K562 (cell line): ENCODE results near the gene RPUSD2. TPM values are rescaled to one million over a fixed set of nuclear protein-coding genes. Genes with fewer than 3 reads are reported as not detected.

Source experiments
- ATF1 ChIP-seq, 2 experiments: fragments of 450-650 bp in 1 of 2; IDR thresholded peaks; 2 replicates each; pipeline ENCODE4 v1.6.1; 2016; ENCODE audit warnings: missing compliant biosample characterization in 1 of 2, missing genetic modification characterization in 1 of 2
- BACH1 ChIP-seq: fragments of 200-800 bp; sonication (Bioruptor generic); IDR thresholded peaks from 2 replicates; pipeline ENCODE4 v1.6.1; 2016; ENCODE audit warnings: missing genetic modification characterization, missing compliant biosample characterization
- BRD4 ChIP-seq: fragments of 200-600 bp; sonication (generic); IDR thresholded peaks from 2 replicates; pipeline ENCODE4 v1.6.1; 2017; ENCODE audit warnings: inconsistent platforms
- GMEB1 ChIP-seq: fragments of 250-450 bp; sonication (Bioruptor Pico); IDR thresholded peaks from 2 replicates; pipeline ENCODE4 v1.4.0; 2020; ENCODE audit warnings: mild to moderate bottlenecking
- JUND ChIP-seq, 2 experiments: IDR thresholded peaks; 2 replicates in 1 of 2; 3 replicates in 1 of 2; pipeline ENCODE4 v1.6.1; 2011; ENCODE audit warnings: borderline replicate concordance in 2 of 2, low read depth in 2 of 2, low read length in 2 of 2, improper control_type of control experiment in 1 of 2, missing biosample characterization in 1 of 2, missing genetic modification characterization in 1 of 2, missing genetic modification reagents in 1 of 2
- MLLT1 ChIP-seq, 2 experiments: fragments of 450-650 bp; IDR thresholded peaks; 2 replicates each; pipeline ENCODE4 v1.6.1; 2016
- MTA3 ChIP-seq: fragments of 450-650 bp; formaldehyde crosslinking; IDR thresholded peaks from 2 replicates; pipeline ENCODE4 v1.6.1; 2017; ENCODE audit warnings: mild to moderate bottlenecking, borderline replicate concordance
- NCOA4 ChIP-seq: fragments of 450-650 bp; IDR thresholded peaks from 2 replicates; pipeline ENCODE4 v1.6.1; 2018; ENCODE audit warnings: mild to moderate bottlenecking; ENCODE audit not compliant: partially characterized antibody
- POLR3A ChIP-seq: IDR thresholded peaks from 2 replicates; pipeline ENCODE4 v1.6.1; 2011; ENCODE audit warnings: borderline replicate concordance, mild to moderate bottlenecking, moderate library complexity; ENCODE audit not compliant: insufficient read length, insufficient read depth; ENCODE audit errors: extremely low read depth
- SIRT6 ChIP-seq: IDR thresholded peaks from one replicate; pipeline ENCODE4 v1.6.1; 2012; ENCODE audit warnings: low read depth, mild to moderate bottlenecking, control low read depth, inconsistent platforms, low read length, moderate library complexity
- VEZF1 ChIP-seq: fragments of 200-800 bp; sonication (Bioruptor generic); IDR thresholded peaks from 2 replicates; pipeline ENCODE4 v1.6.1; 2017; ENCODE audit warnings: missing genetic modification characterization, missing compliant biosample characterization
- ZNF277 ChIP-seq: fragments of 250-450 bp; sonication (Bioruptor Pico); IDR thresholded peaks from 2 replicates; pipeline ENCODE4 v1.8.0; 2022; ENCODE audit warnings: inconsistent platforms, mild to moderate bottlenecking, moderate library complexity, borderline replicate concordance
- polyA plus RNA-seq, 8 experiments: library from polyadenylated mRNA; depleted of rRNA in 4 of 8; stranded (reverse) in 5 of 8; unstranded in 3 of 8; fragments of >200 nt; fragmentation: Nextera tagmentation in 2 of 8; fragmentation: Illumina TruSeq in 1 of 8; extraction: Ambion mirVana in 2 of 8; extraction: Trizol in 1 of 8; gene quantifications; 2 replicates each; pipeline versions ENCODE4 v1.2.1 to v1.2.3, GENCODE V29; 2011 to 2014; ENCODE audit warnings: inconsistent platforms in 1 of 8, missing spikeins in 1 of 8
- total RNA-seq, 7 experiments: library from RNA; depleted of rRNA in 6 of 7; stranded (reverse); fragments of >200 nt in 6 of 7; fragmentation: Illumina TruSeq in 2 of 7; extraction: Trizol in 2 of 7; gene quantifications; 2 replicates each; pipeline versions ENCODE4 v1.2.1 to v1.2.3, GENCODE V29; 2011 to 2021; ENCODE audit warnings: low replicate concordance in 1 of 7
- TF ChIP-seq, protein P1 (sequence below): sonication (generic); formaldehyde crosslinking; IDR thresholded peaks from 2 replicates; pipeline ENCODE4 v1.8.0; 2023; ENCODE audit warnings: mild to moderate bottlenecking, missing genetic modification reagents
- TF ChIP-seq, protein P2 (sequence below): sonication (generic); formaldehyde crosslinking; IDR thresholded peaks from 2 replicates; pipeline ENCODE4 v1.8.0; 2022; ENCODE audit warnings: mild to moderate bottlenecking, missing genetic modification reagents

The RPUSD2 gene
- total and polyA plus RNA-seq, 9 of the 15 experiments (the other 6 are each of a cell fraction or from before 2014, with no cell fraction given), result 3.7 to 30.2 (median 14.3) TPM

GRCh38 chr15:40593588-40594428, 24.7 kb downstream of the RPUSD2 start, which contains the start of gene KNL1 (continued):
- TF ChIP-seq MTA3 (no peak; the same call in 1 of the 2 replicates), BRD4 (peak; percentile 95), BACH1 (tag) (peak; percentile 39; the same call in 1 of the 2 replicates), SIRT6 (no peak), NCOA4 (no peak), VEZF1 (peak; percentile 51), MLLT1 (IDR thresholded peaks at IDR 0.05) (0 out of 4 replicates have a peak, but pooled peaks of 1 of the 2 experiments have one; percentile 17), ZNF277 (CRISPR knock-in tag) (no peak), GMEB1 (peak; percentile 16; the same call in 1 of the 2 replicates), POLR3A (peak; percentile 89), ATF1 (CRISPR knock-in tag; IDR thresholded peaks at IDR 0.05) (no peak), ATF1 (tag; IDR thresholded peaks at IDR 0.05) (peak; percentile 98), JUND (IDR thresholded peaks at IDR 0.05; ENCODE audit: borderline replicate concordance, low read depth, low read length) (peak; percentile 90), JUND (tag; IDR thresholded peaks at IDR 0.05; ENCODE audit: borderline replicate concordance, low read depth, low read length) (peak; percentile 90; the same call in 2 of the 3 replicates)
- TF ChIP-seq, protein P1, sequence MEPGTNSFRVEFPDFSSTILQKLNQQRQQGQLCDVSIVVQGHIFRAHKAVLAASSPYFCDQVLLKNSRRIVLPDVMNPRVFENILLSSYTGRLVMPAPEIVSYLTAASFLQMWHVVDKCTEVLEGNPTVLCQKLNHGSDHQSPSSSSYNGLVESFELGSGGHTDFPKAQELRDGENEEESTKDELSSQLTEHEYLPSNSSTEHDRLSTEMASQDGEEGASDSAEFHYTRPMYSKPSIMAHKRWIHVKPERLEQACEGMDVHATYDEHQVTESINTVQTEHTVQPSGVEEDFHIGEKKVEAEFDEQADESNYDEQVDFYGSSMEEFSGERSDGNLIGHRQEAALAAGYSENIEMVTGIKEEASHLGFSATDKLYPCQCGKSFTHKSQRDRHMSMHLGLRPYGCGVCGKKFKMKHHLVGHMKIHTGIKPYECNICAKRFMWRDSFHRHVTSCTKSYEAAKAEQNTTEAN (CRISPR knock-in tag), result 0 out of 2 replicates have a peak, but pooled peaks have one; percentile 19
- TF ChIP-seq, protein P2, sequence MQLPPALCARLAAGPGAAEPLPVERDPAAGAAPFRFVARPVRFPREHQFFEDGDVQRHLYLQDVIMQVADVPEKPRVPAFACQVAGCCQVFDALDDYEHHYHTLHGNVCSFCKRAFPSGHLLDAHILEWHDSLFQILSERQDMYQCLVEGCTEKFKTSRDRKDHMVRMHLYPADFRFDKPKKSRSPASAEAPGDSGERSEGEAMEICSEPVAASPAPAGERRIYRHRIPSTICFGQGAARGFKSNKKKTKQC, result no peak; the same call in 1 of the 2 replicates
